SK-N-SH treated with all-trans-retinoic acid at 6 μM for 48 hours (cell line): ENCODE data around the gene EIF5AL1.

Experiments used
- ISL1 ChIP-seq: fragments of 250-450 bp; sonication (Bioruptor Pico); IDR thresholded peaks from 2 replicates; pipeline ENCODE4 v2.1.2; 2022; ENCODE audit warnings: mild to moderate bottlenecking, moderate library complexity
- OSR1 ChIP-seq: fragments of 250-450 bp; sonication (Bioruptor Pico); IDR thresholded peaks from 2 replicates; pipeline ENCODE4 v1.8.0; 2022; ENCODE audit warnings: moderate library complexity, mild to moderate bottlenecking, inconsistent platforms
- RARB ChIP-seq: fragments of 250-450 bp; sonication (Bioruptor Pico); IDR thresholded peaks from 2 replicates; pipeline ENCODE4 v1.8.0; 2021; ENCODE audit warnings: mild to moderate bottlenecking, moderate library complexity
- TOX ChIP-seq: fragments of 250-450 bp; sonication (Bioruptor Pico); IDR thresholded peaks from 2 replicates; pipeline ENCODE4 v1.8.0; 2021; ENCODE audit warnings: mild to moderate bottlenecking, moderate library complexity, borderline replicate concordance
- ZC3H10 ChIP-seq: fragments of 250-450 bp; sonication (Bioruptor Pico); IDR thresholded peaks from 2 replicates; pipeline ENCODE4 v1.5.1; 2021; ENCODE audit warnings: mild to moderate bottlenecking, moderate library complexity
- ZFP30 ChIP-seq: fragments of 450-650 bp; formaldehyde crosslinking; IDR thresholded peaks from 2 replicates; pipeline ENCODE4 v1.5.0; 2022; ENCODE audit warnings: mild to moderate bottlenecking, moderate library complexity
- ZNF70 ChIP-seq: fragments of 450-650 bp; formaldehyde crosslinking; IDR thresholded peaks from 2 replicates; pipeline ENCODE4 v1.5.0; 2020; ENCODE audit warnings: mild to moderate bottlenecking, moderate library complexity
- TF ChIP-seq, protein P1 (sequence below): fragments of 250-450 bp; sonication (Bioruptor Pico); IDR thresholded peaks from 2 replicates; pipeline ENCODE4 v1.5.1; 2020; ENCODE audit warnings: low read depth, mild to moderate bottlenecking, moderate library complexity
- TF ChIP-seq, protein P2 (sequence below): fragments of 250-450 bp; sonication (Bioruptor Pico); IDR thresholded peaks from 2 replicates; pipeline ENCODE4 v1.8.0; 2021; ENCODE audit warnings: low read depth, mild to moderate bottlenecking, moderate library complexity, borderline replicate concordance

DNA sequence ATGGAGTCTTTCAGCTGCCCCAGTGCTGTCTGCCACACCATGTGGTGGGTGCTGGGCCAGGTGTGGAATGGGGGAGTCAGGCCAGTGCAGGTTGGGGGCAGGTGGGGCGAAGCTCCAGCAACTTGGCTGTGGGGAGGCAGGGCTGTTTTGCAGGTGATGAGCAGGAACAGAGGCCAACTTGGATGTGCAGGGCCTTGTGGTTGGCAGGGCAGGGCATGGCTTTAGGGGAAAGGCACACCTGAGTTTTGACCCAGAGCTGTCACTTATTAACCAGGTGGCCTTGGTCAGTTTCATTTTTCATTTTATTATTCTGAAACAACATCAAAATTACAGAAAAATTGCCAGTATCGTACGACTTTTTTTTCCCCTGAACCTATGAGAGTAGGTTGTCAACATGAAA is 48.9 kb downstream of the EIF5AL1 start:
- no peak for TF ChIP-seq RARB
- no peak for TF ChIP-seq ZNF70 (CRISPR knock-in tag)
- TF ChIP-seq ZFP30 (CRISPR knock-in tag), result no peak
- TF ChIP-seq, protein P1, sequence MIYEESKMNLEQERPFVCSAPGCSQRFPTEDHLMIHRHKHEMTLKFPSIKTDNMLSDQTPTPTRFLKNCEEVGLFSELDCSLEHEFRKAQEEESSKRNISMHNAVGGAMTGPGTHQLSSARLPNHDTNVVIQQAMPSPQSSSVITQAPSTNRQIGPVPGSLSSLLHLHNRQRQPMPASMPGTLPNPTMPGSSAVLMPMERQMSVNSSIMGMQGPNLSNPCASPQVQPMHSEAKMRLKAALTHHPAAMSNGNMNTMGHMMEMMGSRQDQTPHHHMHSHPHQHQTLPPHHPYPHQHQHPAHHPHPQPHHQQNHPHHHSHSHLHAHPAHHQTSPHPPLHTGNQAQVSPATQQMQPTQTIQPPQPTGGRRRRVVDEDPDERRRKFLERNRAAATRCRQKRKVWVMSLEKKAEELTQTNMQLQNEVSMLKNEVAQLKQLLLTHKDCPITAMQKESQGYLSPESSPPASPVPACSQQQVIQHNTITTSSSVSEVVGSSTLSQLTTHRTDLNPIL (CRISPR knock-in tag), result no peak
- no peak for TF ChIP-seq TOX
- TF ChIP-seq ISL1, result no peak
- no peak for TF ChIP-seq OSR1 (CRISPR knock-in tag)
- no peak for TF ChIP-seq ZC3H10
- TF ChIP-seq, protein P2, sequence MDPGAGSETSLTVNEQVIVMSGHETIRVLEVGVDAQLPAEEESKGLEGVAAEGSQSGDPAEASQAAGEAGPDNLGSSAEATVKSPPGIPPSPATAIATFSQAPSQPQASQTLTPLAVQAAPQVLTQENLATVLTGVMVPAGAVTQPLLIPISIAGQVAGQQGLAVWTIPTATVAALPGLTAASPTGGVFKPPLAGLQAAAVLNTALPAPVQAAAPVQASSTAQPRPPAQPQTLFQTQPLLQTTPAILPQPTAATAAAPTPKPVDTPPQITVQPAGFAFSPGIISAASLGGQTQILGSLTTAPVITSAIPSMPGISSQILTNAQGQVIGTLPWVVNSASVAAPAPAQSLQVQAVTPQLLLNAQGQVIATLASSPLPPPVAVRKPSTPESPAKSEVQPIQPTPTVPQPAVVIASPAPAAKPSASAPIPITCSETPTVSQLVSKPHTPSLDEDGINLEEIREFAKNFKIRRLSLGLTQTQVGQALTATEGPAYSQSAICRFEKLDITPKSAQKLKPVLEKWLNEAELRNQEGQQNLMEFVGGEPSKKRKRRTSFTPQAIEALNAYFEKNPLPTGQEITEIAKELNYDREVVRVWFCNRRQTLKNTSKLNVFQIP (CRISPR knock-in tag), result no peak
